ENCODE data around the gene RNF217. TPM values are rescaled to one million over a fixed set of nuclear protein-coding genes. Genes with fewer than 3 reads are reported as not detected.

The RNF217 gene
- total RNA-seq, 4 donors from 2014 or later = 6.0 to 24.3 (median 16.0) TPM

GRCh38 chr6:125022391-125022989, 60.3 kb downstream of the RNF217 start:
- 37 to 83% methylated on average over 1 of the region's 1 CpG for WGBS, 2 donors (ENCODE audit: low coverage in 1 of 2)
- Histone ChIP-seq H3K27me3 (no peaks in the 10 kb centered on the region), H3K4me3 (no peak overlapping the region), H3K9me3 (no peaks in the 10 kb centered on the region), H3K27ac (no peak overlapping the region), H3K36me3 (no peaks in the 10 kb centered on the region), H3K4me1 (peaks cover 0 to 24% (median 10%) of the 10 kb centered on the region in 4 donors)
- peak; percentile 20 for DNase-seq
- TF ChIP-seq POLR2AphosphoS5 (IDR thresholded peaks at IDR 0.05) (no peak), EP300 (IDR thresholded peaks at IDR 0.05; ENCODE audit: low read depth) (no peak), POLR2A (IDR thresholded peaks at IDR 0.05) (no peak)
- TF ChIP-seq, protein P1, sequence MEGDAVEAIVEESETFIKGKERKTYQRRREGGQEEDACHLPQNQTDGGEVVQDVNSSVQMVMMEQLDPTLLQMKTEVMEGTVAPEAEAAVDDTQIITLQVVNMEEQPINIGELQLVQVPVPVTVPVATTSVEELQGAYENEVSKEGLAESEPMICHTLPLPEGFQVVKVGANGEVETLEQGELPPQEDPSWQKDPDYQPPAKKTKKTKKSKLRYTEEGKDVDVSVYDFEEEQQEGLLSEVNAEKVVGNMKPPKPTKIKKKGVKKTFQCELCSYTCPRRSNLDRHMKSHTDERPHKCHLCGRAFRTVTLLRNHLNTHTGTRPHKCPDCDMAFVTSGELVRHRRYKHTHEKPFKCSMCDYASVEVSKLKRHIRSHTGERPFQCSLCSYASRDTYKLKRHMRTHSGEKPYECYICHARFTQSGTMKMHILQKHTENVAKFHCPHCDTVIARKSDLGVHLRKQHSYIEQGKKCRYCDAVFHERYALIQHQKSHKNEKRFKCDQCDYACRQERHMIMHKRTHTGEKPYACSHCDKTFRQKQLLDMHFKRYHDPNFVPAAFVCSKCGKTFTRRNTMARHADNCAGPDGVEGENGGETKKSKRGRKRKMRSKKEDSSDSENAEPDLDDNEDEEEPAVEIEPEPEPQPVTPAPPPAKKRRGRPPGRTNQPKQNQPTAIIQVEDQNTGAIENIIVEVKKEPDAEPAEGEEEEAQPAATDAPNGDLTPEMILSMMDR (IDR thresholded peaks at IDR 0.05) = no peak
- intact Hi-C loops (cut with DNase I; ENCODE audit: low total_unique reads) = no loop called here
- in situ Hi-C loops (cut with MboI; ENCODE audit: low pct_ligation_motif_present in 1 of 4, low pct_unique_long_range_greater_than_20kb in 1 of 4, low sequenced_read_pairs in 3 of 4) = no loop called here

DNA sequence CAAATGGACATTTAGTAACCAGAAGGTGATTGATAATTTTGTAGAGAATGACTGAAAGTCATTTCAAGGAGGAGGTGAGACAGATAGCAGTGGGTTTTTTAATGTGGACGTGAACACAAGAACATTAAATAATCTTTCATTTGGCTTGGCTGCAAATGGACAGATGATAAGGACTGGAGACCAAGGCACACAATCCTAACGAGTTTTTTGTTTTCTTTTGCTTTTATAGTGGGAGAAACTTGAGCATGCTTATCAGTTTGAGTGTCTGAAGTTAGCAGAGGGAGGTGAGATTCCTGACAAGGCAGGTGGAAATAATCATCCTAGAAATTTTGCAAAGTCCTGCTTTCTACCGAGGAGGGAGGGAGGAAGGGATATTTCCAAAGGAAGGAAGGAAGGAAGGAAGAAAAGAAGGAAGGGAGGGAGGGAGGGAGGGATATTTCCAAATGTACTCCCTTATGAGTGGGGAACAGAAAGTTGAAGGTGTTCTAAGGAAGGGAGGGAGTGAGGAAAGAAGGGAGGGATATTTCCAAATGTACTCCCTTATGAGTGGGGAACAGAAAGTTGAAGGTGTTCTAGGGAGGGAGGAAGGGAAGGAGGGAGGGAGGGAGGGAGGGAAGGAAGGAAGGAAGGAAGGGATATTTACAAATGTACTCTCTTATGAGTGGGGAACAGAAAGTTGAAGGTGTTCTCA, 63.1 kb downstream of the RNF217 start:
- in situ Hi-C loops (cut with MboI; ENCODE audit: low pct_ligation_motif_present in 1 of 4, low pct_unique_long_range_greater_than_20kb in 1 of 4, low sequenced_read_pairs in 3 of 4) = no loop called here

DNA sequence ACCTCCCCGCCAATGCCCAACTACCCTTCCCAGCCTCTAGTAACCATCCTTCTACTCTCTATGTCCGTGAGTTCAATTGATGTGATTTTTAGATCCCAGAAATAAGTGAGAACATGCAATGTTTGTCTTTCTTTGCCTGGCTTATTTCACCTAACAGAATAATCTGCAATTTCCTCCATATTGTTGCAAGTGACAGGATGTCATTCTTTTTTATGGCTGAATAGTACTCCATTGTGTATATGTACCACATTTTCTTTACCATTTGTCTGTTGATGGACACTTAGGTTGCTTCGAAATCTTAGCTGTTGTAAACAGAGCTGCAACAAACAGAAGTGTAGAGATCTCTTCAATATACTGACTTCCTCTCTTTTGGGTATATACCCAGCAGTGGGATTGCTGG, 65.0 kb downstream of the RNF217 start:
- intact Hi-C loops (cut with DNase I; ENCODE audit: low total_unique reads) (no loop called here), in situ Hi-C loops (cut with MboI; ENCODE audit: low pct_ligation_motif_present in 1 of 4, low pct_unique_long_range_greater_than_20kb in 1 of 4, low sequenced_read_pairs in 3 of 4) (no loop called here)
- no peaks in the 10 kb centered on the region for H3K27me3 ChIP-seq
- DNase-seq = no peak
- no peaks in the 10 kb centered on the region for H3K9me3 ChIP-seq
- no peaks in the 10 kb centered on the region for H3K36me3 ChIP-seq
- no peak overlapping the region for H3K27ac ChIP-seq
- no peak overlapping the region for H3K4me3 ChIP-seq
- peaks cover 0 to 7% (median 3%) of the 10 kb centered on the region in 4 donors for H3K4me1 ChIP-seq
- TF ChIP-seq, protein P1 (IDR thresholded peaks at IDR 0.05) = no peak
- no peak for TF ChIP-seq EP300 (IDR thresholded peaks at IDR 0.05; ENCODE audit: low read depth)
- TF ChIP-seq POLR2AphosphoS5 (IDR thresholded peaks at IDR 0.05) = no peak
- TF ChIP-seq POLR2A (IDR thresholded peaks at IDR 0.05) = no peak
- 57 to 83% methylated on average over 3 of the region's 3 CpGs for WGBS, 2 donors (ENCODE audit: low coverage in 1 of 2)

More for the DNA sequence above, 63.1 kb downstream of the RNF217 start:
- no peak overlapping the region for H3K27ac ChIP-seq
- H3K4me3 ChIP-seq = no peak overlapping the region
- TF ChIP-seq, protein P1 (IDR thresholded peaks at IDR 0.05) = no peak
- TF ChIP-seq EP300 (IDR thresholded peaks at IDR 0.05; ENCODE audit: low read depth) (no peak), POLR2AphosphoS5 (IDR thresholded peaks at IDR 0.05) (no peak)
- no peaks in the 10 kb centered on the region for H3K9me3 ChIP-seq
- no peak for DNase-seq
- H3K36me3 ChIP-seq = no peaks in the 10 kb centered on the region
- peaks cover 0 to 19% (median 10%) of the 10 kb centered on the region in 4 donors for H3K4me1 ChIP-seq
- intact Hi-C loops (cut with DNase I; ENCODE audit: low total_unique reads) = no loop called here
- H3K27me3 ChIP-seq = no peaks in the 10 kb centered on the region
- WGBS, 2 donors (ENCODE audit: low coverage in 1 of 2) = 29 to 32% methylated on average over 3 of the region's 3 CpGs

- Histone ChIP-seq H3K27me3 (no peaks in the 10 kb centered on the region), H3K27ac (no peak overlapping the region), H3K4me1 (no peaks in the 10 kb centered on the region), H3K36me3 (no peaks in the 10 kb centered on the region), H3K4me3 (no peak overlapping the region), H3K9me3 (no peaks in the 10 kb centered on the region)
- in situ Hi-C loops (cut with MboI; ENCODE audit: low pct_ligation_motif_present in 1 of 4, low pct_unique_long_range_greater_than_20kb in 1 of 4, low sequenced_read_pairs in 3 of 4) = no loop called here
- intact Hi-C loops (cut with DNase I; ENCODE audit: low total_unique reads) = no loop called here
- 53% methylated on average over 5 of the region's 6 CpGs; no CpG with 5 or more reads in 1 of the 2 donors for WGBS, 2 donors (ENCODE audit: low coverage in 1 of 2)
- TF ChIP-seq, protein P1 (IDR thresholded peaks at IDR 0.05) = no peak
- no peak for TF ChIP-seq POLR2AphosphoS5 (IDR thresholded peaks at IDR 0.05)
- TF ChIP-seq EP300 (IDR thresholded peaks at IDR 0.05; ENCODE audit: low read depth) = no peak
- no peak for TF ChIP-seq POLR2A (IDR thresholded peaks at IDR 0.05)
- DNase-seq = no peak
Observed at GRCh38 chr6:125030969-125031368, 68.7 kb downstream of the RNF217 start.

Data from transverse colon (tissue), 4 donors.